Measurements from ENCODE around the gene SLC35B2.
A peak's percentile ranks its signal among the peaks of the same experiment; 100 is the strongest.

The SLC35B2 gene

GRCh38 chr6:44246663-44247337 is 10.5 kb downstream of the SLC35B2 start, which contains the start of gene HSP90AB1:
TSS of gene HSP90AB1 (plus strand) at chr6:44247101. CDS start at chr6:44248630, 1,529 bp downstream.
- H3K4me3 ChIP-seq (ENCODE audit: low read length) = peak within 1 kb of the TSS; percentile 100
- peak; percentile 100 for DNase-seq (ENCODE audit: low read depth)
- no peak for TF ChIP-seq CTCF (IDR thresholded peaks at IDR 0.05; ENCODE audit: insufficient read depth, low read depth, low read length, missing control alignments)

- TF ChIP-seq CTCF (IDR thresholded peaks at IDR 0.05; ENCODE audit: insufficient read depth, low read depth, low read length, missing control alignments) = no peak
- peak overlapping the region; percentile 100 for H3K4me3 ChIP-seq (ENCODE audit: low read length)
- DNase-seq (ENCODE audit: low read depth) = peak; percentile 83
Measured at GRCh38 chr6:44245912-44246662, 11.2 kb downstream of the SLC35B2 start.

GRCh38 chr6:44245391-44245911 is 11.9 kb downstream of the SLC35B2 start:
- peak overlapping the region; percentile 100 for H3K4me3 ChIP-seq (ENCODE audit: low read length)
- DNase-seq (ENCODE audit: low read depth) = no peak
- no peak for TF ChIP-seq CTCF (IDR thresholded peaks at IDR 0.05; ENCODE audit: insufficient read depth, low read depth, low read length, missing control alignments)

DNA sequence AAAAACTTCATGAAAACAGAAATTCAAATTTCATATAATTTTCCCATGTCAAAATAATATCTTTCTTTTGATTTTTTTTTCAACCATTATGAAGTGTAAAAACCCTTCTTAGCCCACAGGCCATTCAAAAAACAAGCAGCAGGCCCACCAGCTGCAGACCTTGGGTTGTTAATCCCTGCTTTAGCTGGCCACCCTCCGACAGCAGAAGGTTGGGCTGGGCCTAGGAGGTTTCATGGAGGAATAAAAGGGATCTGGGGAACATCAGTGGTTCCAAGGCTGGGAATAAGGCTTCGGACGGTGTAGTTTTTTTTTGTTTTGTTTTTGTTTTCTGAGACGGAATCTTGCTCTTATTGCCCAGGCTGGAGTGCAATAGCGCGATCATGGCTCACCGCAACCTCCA is 14.0 kb downstream of the SLC35B2 start:
- no peak for TF ChIP-seq CTCF (IDR thresholded peaks at IDR 0.05; ENCODE audit: insufficient read depth, low read depth, low read length, missing control alignments)
- H3K4me3 ChIP-seq (ENCODE audit: low read length) = no peak overlapping the region
- no peak for DNase-seq (ENCODE audit: low read depth)

DNA sequence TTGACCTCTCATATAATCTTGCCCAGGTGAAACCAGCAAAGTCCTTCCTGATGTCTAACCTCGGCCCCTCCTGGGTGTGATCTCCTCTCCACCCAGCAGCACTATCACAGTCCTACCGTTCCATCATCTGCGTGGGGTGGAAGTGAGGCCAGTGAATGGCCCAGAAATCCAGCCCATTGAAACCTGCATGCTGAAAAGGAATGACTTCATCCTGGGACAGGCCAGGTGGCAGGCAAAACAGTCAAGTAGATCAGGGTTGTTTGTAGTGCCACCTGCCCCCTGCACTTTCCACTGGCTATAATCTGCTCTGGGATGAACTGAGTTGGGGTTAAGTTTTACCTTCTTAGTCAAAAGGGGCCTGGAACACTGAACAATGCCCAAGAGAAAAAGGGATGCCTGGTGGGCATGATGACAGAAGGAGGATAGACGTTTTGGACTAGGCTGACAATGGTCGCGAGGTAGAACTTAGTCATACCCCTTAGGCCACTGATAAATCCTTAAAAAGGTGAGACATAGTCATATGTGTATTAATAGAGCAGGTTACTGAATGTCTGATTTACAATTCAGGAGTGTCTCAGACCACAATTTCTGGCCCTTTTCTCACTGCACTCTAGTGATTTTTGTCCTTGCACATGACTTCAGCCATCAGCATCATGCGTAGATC is 18.5 kb downstream of the SLC35B2 start:
- no peak overlapping the region for H3K4me3 ChIP-seq (ENCODE audit: low read length)
- DNase-seq (ENCODE audit: low read depth) = peak; percentile 63
- no peak for TF ChIP-seq CTCF (IDR thresholded peaks at IDR 0.05; ENCODE audit: insufficient read depth, low read depth, low read length, missing control alignments)

DNA sequence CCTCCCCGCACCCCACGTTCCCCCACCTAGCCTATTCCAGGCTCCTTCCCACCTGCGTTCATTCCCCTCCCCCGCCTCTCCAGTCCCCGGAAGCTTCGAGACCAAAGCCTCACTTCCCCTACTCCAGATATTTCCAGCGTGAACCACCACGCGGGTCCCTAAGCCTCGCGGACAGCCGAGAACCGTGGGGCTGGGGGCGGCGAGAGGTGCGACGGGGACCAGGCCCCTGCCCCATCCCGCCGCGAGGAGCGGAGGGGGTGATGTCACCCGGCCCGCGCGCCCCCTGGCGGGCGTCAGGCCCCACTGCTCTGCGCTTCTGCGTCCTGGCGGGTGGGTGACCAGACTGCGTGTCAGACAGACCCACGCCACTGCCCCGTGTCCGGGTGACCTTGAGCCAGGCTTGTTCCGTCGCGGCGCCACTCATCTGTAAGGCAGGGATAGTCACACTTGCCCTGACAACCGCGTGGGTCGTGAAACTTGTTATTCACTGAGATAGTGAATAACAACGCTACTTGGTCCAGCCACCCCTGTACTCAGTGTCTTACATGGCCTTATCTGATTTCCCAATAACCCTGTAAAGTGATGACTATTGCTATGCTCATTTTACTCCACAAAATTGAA is 19.4 kb downstream of the SLC35B2 start:
- peak overlapping the region; percentile 63 for H3K4me3 ChIP-seq (ENCODE audit: low read length)
- peak; percentile 63 for TF ChIP-seq CTCF (IDR thresholded peaks at IDR 0.05; ENCODE audit: insufficient read depth, low read depth, low read length, missing control alignments)

More for the DNA sequence above, 19.4 kb downstream of the SLC35B2 start:
- DNase-seq (ENCODE audit: low read depth) = peak; percentile 62
